ENCODE results near the gene SLC19A1. TPM values are rescaled to one million over a fixed set of nuclear protein-coding genes. Genes with fewer than 3 reads are reported as not detected.

SLC19A1 gene
- total RNA-seq, 4 donors from 2014 or later = 3.6 to 7.3 (median 5.0) TPM

GRCh38 chr21:45482899-45483821, 59.1 kb downstream of the SLC19A1 start:
- H3K4me3 ChIP-seq (ENCODE audit: low read depth, poor library complexity, severe bottlenecking) = no peak overlapping the region
- TF ChIP-seq POLR2A (IDR thresholded peaks at IDR 0.05) (no peak), CTCF (IDR thresholded peaks at IDR 0.05) (no peak)
- intact Hi-C loops (cut with DNase I; ENCODE audit: low total_unique reads) = no loop called here
- no peak for DNase-seq (ENCODE audit: low spot score in 2 of 2)
- 74 to 88% methylated on average over 30 to 40 of the region's 40 CpGs for WGBS, 2 donors

GRCh38 chr21:45481977-45482898, 60.0 kb downstream of the SLC19A1 start:
- no peak for DNase-seq (ENCODE audit: low spot score in 2 of 2)
- 91% methylated on average over 27 to 30 of the region's 33 CpGs for WGBS, 2 donors
- intact Hi-C loops (cut with DNase I; ENCODE audit: low total_unique reads) = no loop called here
- no peak overlapping the region for H3K4me3 ChIP-seq (ENCODE audit: low read depth, poor library complexity, severe bottlenecking)
- TF ChIP-seq CTCF (IDR thresholded peaks at IDR 0.05) (no peak), POLR2A (IDR thresholded peaks at IDR 0.05) (no peak)

GRCh38 chr21:45481566-45481965, 60.7 kb downstream of the SLC19A1 start:
- no peak for DNase-seq (ENCODE audit: low spot score in 2 of 2)
- TF ChIP-seq POLR2A (IDR thresholded peaks at IDR 0.05) (no peak), CTCF (IDR thresholded peaks at IDR 0.05) (no peak)
- H3K4me3 ChIP-seq (ENCODE audit: low read depth, poor library complexity, severe bottlenecking) = no peak overlapping the region
- WGBS, 2 donors = 97% methylated on average over 15 to 16 of the region's 16 CpGs
- intact Hi-C loops (cut with DNase I; ENCODE audit: low total_unique reads) = no loop called here

- 93 to 95% methylated on average over 17 to 21 of the region's 35 CpGs for WGBS, 2 donors
- TF ChIP-seq POLR2A (IDR thresholded peaks at IDR 0.05) (no peak), CTCF (IDR thresholded peaks at IDR 0.05) (no peak)
- no peak for DNase-seq (ENCODE audit: low spot score in 2 of 2)
- intact Hi-C loops (cut with DNase I; ENCODE audit: low total_unique reads) = no loop called here
- no peak overlapping the region for H3K4me3 ChIP-seq (ENCODE audit: low read depth, poor library complexity, severe bottlenecking)
Observed at GRCh38 chr21:45480701-45481500, 61.3 kb downstream of the SLC19A1 start.
